BLaER1 (cell line): ENCODE data around the gene NAT8L.

ENCODE experiments used
- H3K27ac ChIP-seq: shearing (Covaris generic); formaldehyde crosslinking; 2 replicates; pipeline ENCODE4 v1.8.1; 2022
- H3K27me3 ChIP-seq: shearing (Covaris generic); formaldehyde crosslinking; 2 replicates; pipeline ENCODE4 v1.8.1; 2022
- H3K36me3 ChIP-seq: shearing (Covaris generic); formaldehyde crosslinking; 2 replicates; pipeline ENCODE4 v1.8.1; 2022
- H3K4me1 ChIP-seq: shearing (Covaris generic); formaldehyde crosslinking; 2 replicates; pipeline ENCODE4 v1.8.1; 2022
- H3K4me2 ChIP-seq: shearing (Covaris generic); formaldehyde crosslinking; 2 replicates; pipeline ENCODE4 v1.8.1; 2022
- H3K4me3 ChIP-seq: shearing (Covaris generic); formaldehyde crosslinking; 2 replicates; pipeline ENCODE4 v1.8.1; 2022
- H3K9ac ChIP-seq: shearing (Covaris generic); formaldehyde crosslinking; 2 replicates; pipeline ENCODE4 v1.8.1; 2022
- H3K9me3 ChIP-seq: shearing (Covaris generic); formaldehyde crosslinking; 2 replicates; pipeline ENCODE4 v1.8.1; 2022
- H4K20me1 ChIP-seq: shearing (Covaris generic); formaldehyde crosslinking; 2 replicates; pipeline ENCODE4 v1.8.1; 2022
- Cebpa-rat ChIP-seq: shearing (Covaris generic); IDR thresholded peaks from 2 replicates; pipeline ENCODE4 v1.8.1; 2022

The NAT8L gene

GRCh38 chr4:2036866-2037265, 22.3 kb upstream of the NAT8L start:
- Histone ChIP-seq H3K27ac (no peak overlapping the region), H3K36me3 (no peaks in the 10 kb centered on the region), H3K27me3 (peaks cover 32% of the 10 kb centered on the region), H3K9ac (no peak overlapping the region), H4K20me1 (no peaks in the 10 kb centered on the region), H3K4me1 (peaks cover 8% of the 10 kb centered on the region), H3K9me3 (no peaks in the 10 kb centered on the region), H3K4me3 (no peak overlapping the region), H3K4me2 (no peak overlapping the region)
- TF ChIP-seq Cebpa-rat, result no peak

GRCh38 chr4:2040391-2041238, 18.5 kb upstream of the NAT8L start:
- Histone ChIP-seq H3K9me3 (no peaks in the 10 kb centered on the region), H3K9ac (no peak overlapping the region; the same call in 1 of the 2 replicates), H3K27ac (no peak overlapping the region), H4K20me1 (peaks cover 27% of the 10 kb centered on the region), H3K4me1 (peaks cover 39% of the 10 kb centered on the region), H3K4me2 (peak overlapping the region; percentile 95), H3K36me3 (peaks cover 13% of the 10 kb centered on the region), H3K4me3 (peak overlapping the region; percentile 75), H3K27me3 (peaks cover 32% of the 10 kb centered on the region)
- no peak for TF ChIP-seq Cebpa-rat

- peaks cover 32% of the 10 kb centered on the region for H3K27me3 ChIP-seq
- H3K4me3 ChIP-seq, result peak overlapping the region; percentile 75
- H3K9ac ChIP-seq, result peak overlapping the region; percentile 67
- TF ChIP-seq Cebpa-rat, result no peak
- H3K4me2 ChIP-seq, result peak overlapping the region; percentile 95
- H3K36me3 ChIP-seq, result peaks cover 13% of the 10 kb centered on the region
- H3K27ac ChIP-seq, result no peak overlapping the region
- H4K20me1 ChIP-seq, result peaks cover 34% of the 10 kb centered on the region
- peaks cover 47% of the 10 kb centered on the region for H3K4me1 ChIP-seq
- no peaks in the 10 kb centered on the region for H3K9me3 ChIP-seq
Measured at GRCh38 chr4:2041239-2042130, 17.6 kb upstream of the NAT8L start.

- H3K4me1 ChIP-seq, result peaks cover 56% of the 10 kb centered on the region
- peaks cover 34% of the 10 kb centered on the region for H4K20me1 ChIP-seq
- peak overlapping the region; percentile 95 for H3K4me2 ChIP-seq
- TF ChIP-seq Cebpa-rat, result no peak
- H3K27me3 ChIP-seq, result peaks cover 32% of the 10 kb centered on the region
- H3K36me3 ChIP-seq, result peaks cover 13% of the 10 kb centered on the region
- H3K27ac ChIP-seq, result no peak overlapping the region
- peak overlapping the region; percentile 67; the same call in 1 of the 2 replicates for H3K9ac ChIP-seq
- no peaks in the 10 kb centered on the region for H3K9me3 ChIP-seq
- peak overlapping the region; percentile 75 for H3K4me3 ChIP-seq
Measured at GRCh38 chr4:2042204-2042946, 16.8 kb upstream of the NAT8L start.

- H3K9ac ChIP-seq, result peak overlapping the region; percentile 65; the same call in 1 of the 2 replicates
- peak overlapping the region; percentile 75 for H3K4me3 ChIP-seq
- peaks cover 13% of the 10 kb centered on the region for H3K36me3 ChIP-seq
- peak overlapping the region; percentile 95 for H3K4me2 ChIP-seq
- TF ChIP-seq Cebpa-rat, result no peak
- H3K4me1 ChIP-seq, result peaks cover 56% of the 10 kb centered on the region
- H3K27ac ChIP-seq, result no peak overlapping the region
- H3K27me3 ChIP-seq, result peaks cover 37% of the 10 kb centered on the region
- peaks cover 34% of the 10 kb centered on the region for H4K20me1 ChIP-seq
- no peaks in the 10 kb centered on the region for H3K9me3 ChIP-seq
Measured at GRCh38 chr4:2042947-2043395, 16.2 kb upstream of the NAT8L start.

GRCh38 chr4:2043396-2044118, 15.6 kb upstream of the NAT8L start:
- Histone ChIP-seq H3K4me3 (no peak overlapping the region), H3K4me2 (peak overlapping the region; percentile 95), H3K36me3 (peaks cover 13% of the 10 kb centered on the region), H3K9ac (no peak overlapping the region), H3K9me3 (no peaks in the 10 kb centered on the region), H4K20me1 (peaks cover 34% of the 10 kb centered on the region), H3K27ac (no peak overlapping the region), H3K4me1 (peaks cover 56% of the 10 kb centered on the region), H3K27me3 (peaks cover 38% of the 10 kb centered on the region)
- TF ChIP-seq Cebpa-rat, result no peak

GRCh38 chr4:2044119-2044485, 15.0 kb upstream of the NAT8L start:
- H3K27ac ChIP-seq, result no peak overlapping the region
- H4K20me1 ChIP-seq, result peaks cover 34% of the 10 kb centered on the region
- H3K36me3 ChIP-seq, result peaks cover 13% of the 10 kb centered on the region
- peaks cover 34% of the 10 kb centered on the region for H3K27me3 ChIP-seq
- peaks cover 56% of the 10 kb centered on the region for H3K4me1 ChIP-seq
- no peaks in the 10 kb centered on the region for H3K9me3 ChIP-seq
- no peak overlapping the region for H3K9ac ChIP-seq
- H3K4me2 ChIP-seq, result peak overlapping the region; percentile 95
- TF ChIP-seq Cebpa-rat, result no peak
- no peak overlapping the region for H3K4me3 ChIP-seq

- no peak overlapping the region for H3K9ac ChIP-seq
- H3K36me3 ChIP-seq, result peaks cover 13% of the 10 kb centered on the region
- H3K27ac ChIP-seq, result peak overlapping the region; percentile 24; the same call in 1 of the 2 replicates
- TF ChIP-seq Cebpa-rat, result no peak
- H4K20me1 ChIP-seq, result peaks cover 34% of the 10 kb centered on the region
- H3K4me1 ChIP-seq, result peaks cover 56% of the 10 kb centered on the region
- peak overlapping the region; percentile 91 for H3K4me2 ChIP-seq
- no peaks in the 10 kb centered on the region for H3K9me3 ChIP-seq
- peaks cover 27% of the 10 kb centered on the region for H3K27me3 ChIP-seq
- no peak overlapping the region for H3K4me3 ChIP-seq
Measured at GRCh38 chr4:2044542-2045517, 14.3 kb upstream of the NAT8L start.
